HL-60 (cell line): ENCODE measurements around the gene ITGA3.

Experiments
- DNase-seq, 2 experiments: peaks; one replicate each; pipeline ENCODE4 v3.0.0-alpha.2; 2010 to 2020; ENCODE audit warnings: low read depth in 1 of 2, low spot score in 1 of 2
- H3K27ac ChIP-seq: fragments of 250-450 bp; sonication (Bioruptor Pico); replicated peaks from 2 replicates; pipeline ENCODE4 v1.5.1; 2020; ENCODE audit warnings: mild to moderate bottlenecking, moderate library complexity
- H3K27me3 ChIP-seq: fragments of 250-450 bp; sonication (Bioruptor Pico); 2 replicates; pipeline ENCODE4 v1.5.1; 2021; ENCODE audit warnings: mild to moderate bottlenecking, moderate library complexity; ENCODE audit not compliant: insufficient read depth, poor library complexity, severe bottlenecking
- H3K4me3 ChIP-seq: replicated peaks from 2 replicates; pipeline ENCODE4 v1.5.1; 2011; ENCODE audit warnings: mild to moderate bottlenecking, control low read depth, low read length; ENCODE audit not compliant: insufficient read depth
- CTCF ChIP-seq: IDR thresholded peaks from one replicate; pipeline ENCODE4 v1.5.1; 2011; ENCODE audit warnings: low read length, control low read depth, inconsistent platforms; ENCODE audit not compliant: insufficient read depth
- GABPA ChIP-seq: IDR thresholded peaks from 2 replicates; pipeline ENCODE4 v1.6.1; 2012; ENCODE audit warnings: low read depth
- POLR2AphosphoS5 ChIP-seq: IDR thresholded peaks from 2 replicates; pipeline ENCODE4 v1.6.1; 2012; ENCODE audit warnings: low read depth
- REST ChIP-seq: IDR thresholded peaks from 2 replicates; pipeline ENCODE4 v1.6.1; 2012; ENCODE audit warnings: low read depth; ENCODE audit not compliant: insufficient replicate concordance
- SPI1 ChIP-seq: IDR thresholded peaks from 2 replicates; pipeline ENCODE4 v1.6.1; 2012; ENCODE audit warnings: low read depth, mild to moderate bottlenecking, borderline replicate concordance

Gene ITGA3

GRCh38 chr17:50098583-50098982 lies 42.7 kb downstream of the ITGA3 start:
- Histone ChIP-seq H3K4me3 (no peak overlapping the region), H3K27me3 (peaks cover 23% of the 10 kb centered on the region), H3K27ac (no peak overlapping the region)
- TF ChIP-seq SPI1, result no peak
- no peak for TF ChIP-seq GABPA
- TF ChIP-seq CTCF, result no peak
- no peak for TF ChIP-seq REST
- no peak for TF ChIP-seq POLR2AphosphoS5
- DNase-seq, result no peak

GRCh38 chr17:50099003-50099402 lies 43.1 kb downstream of the ITGA3 start:
- no peak overlapping the region for H3K27ac ChIP-seq
- TF ChIP-seq CTCF, result no peak
- no peak for TF ChIP-seq POLR2AphosphoS5
- no peak for TF ChIP-seq REST
- no peak for TF ChIP-seq GABPA
- no peak for TF ChIP-seq SPI1
- H3K27me3 ChIP-seq, result peaks cover 23% of the 10 kb centered on the region
- no peak for DNase-seq
- H3K4me3 ChIP-seq, result no peak overlapping the region

GRCh38 chr17:50100480-50100883 lies 44.6 kb downstream of the ITGA3 start:
- Histone ChIP-seq H3K27ac (no peak overlapping the region), H3K27me3 (peaks cover 11% of the 10 kb centered on the region), H3K4me3 (no peak overlapping the region)
- DNase-seq, result no peak
- TF ChIP-seq SPI1 (no peak), POLR2AphosphoS5 (no peak)

GRCh38 chr17:50100921-50101345 lies 45.0 kb downstream of the ITGA3 start:
- H3K27ac ChIP-seq, result no peak overlapping the region
- no peak for TF ChIP-seq SPI1
- no peak for TF ChIP-seq GABPA
- TF ChIP-seq POLR2AphosphoS5, result no peak
- TF ChIP-seq CTCF, result no peak
- TF ChIP-seq REST, result no peak
- peaks cover 7% of the 10 kb centered on the region for H3K27me3 ChIP-seq
- no peak for DNase-seq
- no peak overlapping the region for H3K4me3 ChIP-seq
